K562 (cell line): ENCODE measurements around the gene JPH3. TPM values are rescaled to one million over a fixed set of nuclear protein-coding genes. Genes with fewer than 3 reads are reported as not detected.

Experiments
- ATAC-seq: fragments of 200-7000 bp; cut with Tn5 transposase; 3 replicates; pipeline ENCODE4 v1.9.1; 2020; ENCODE audit warnings: moderate library complexity
- BruUV-seq: library from RNA; stranded (reverse); fragments of 400-500 nt; replicated peaks from 2 replicates; lab custom pipeline; 2021; lab: Mats Ljungman, UMichigan
- CTCF ChIA-PET: fragments of 300-600 bp; formaldehyde crosslinking; extraction: SDS; loops from one replicate; lab custom pipeline; 2021; ENCODE audit warnings: low intra/inter-chr PET ratio; lab: Yijun Ruan, JAX
- POLR2A ChIA-PET: fragments of 300-600, 350-650 bp; sonication (Branson Sonifier 250); formaldehyde crosslinking; extraction: SDS; loops from one replicate; lab custom pipeline; 2021; ENCODE audit warnings: antibody characterized with exemption, inconsistent platforms; lab: Yijun Ruan, JAX
- DNase-seq, 4 experiments: peaks; one replicate each; pipeline versions ENCODE4 v3.0.0 to v3.0.0-alpha.2; 2011 to 2018; ENCODE audit warnings: low spot score in 3 of 4, mixed read lengths in 3 of 4; ENCODE audit errors: extremely low read depth in 1 of 4
- FAIRE-seq: peaks from 2 replicates; lab custom pipeline; 2011; peaks lifted over from hg19 to GRCh38; lab: Jason Lieb, UNC
- H2AFZ ChIP-seq: 2 replicates; pipeline ENCODE4 v1.6.0; 2011; ENCODE audit warnings: low read depth, low read length, control low read depth, inconsistent platforms
- H3K27ac ChIP-seq: fragments of 200-600 bp; 3 replicates; pipeline ENCODE4 v1.8.0; 2011; ENCODE audit warnings: low read depth, mild to moderate bottlenecking, control low read depth, inconsistent platforms, low read length, moderate library complexity, mixed read lengths; ENCODE audit errors: extremely low read depth
- H3K27me3 ChIP-seq, 2 experiments: fragments of 300-600 bp in 1 of 2; 2 replicates in 1 of 2; 3 replicates in 1 of 2; pipeline versions ENCODE4 v1.6.0 to v1.8.0; 2011; ENCODE audit warnings: inconsistent platforms in 2 of 2, low read length in 2 of 2, mild to moderate bottlenecking in 1 of 2, mixed read lengths in 1 of 2, moderate library complexity in 1 of 2; ENCODE audit not compliant: control insufficient read depth in 2 of 2, insufficient read depth in 2 of 2
- H3K36me3 ChIP-seq: fragments of 300-600 bp; 3 replicates; pipeline ENCODE4 v1.8.0; 2011; ENCODE audit warnings: mild to moderate bottlenecking, low read length, inconsistent platforms; ENCODE audit not compliant: control insufficient read depth, insufficient read depth
- H3K4me1 ChIP-seq, 2 experiments: fragments of 200-600 bp in 1 of 2; replicated peaks in 1 of 2; 2 replicates in 1 of 2; 3 replicates in 1 of 2; pipeline versions ENCODE4 v1.5.1 to v1.8.0; 2011; ENCODE audit warnings: inconsistent platforms in 2 of 2, low read length in 2 of 2, mild to moderate bottlenecking in 1 of 2, mixed read lengths in 1 of 2, moderate library complexity in 1 of 2; ENCODE audit not compliant: control insufficient read depth in 2 of 2, insufficient read depth in 2 of 2
- H3K4me2 ChIP-seq: 2 replicates; pipeline ENCODE4 v1.6.1; 2011; ENCODE audit warnings: low read length, control low read depth, inconsistent platforms, mixed read lengths; ENCODE audit not compliant: insufficient read depth
- H3K4me3 ChIP-seq: fragments of 200-600 bp; sonication (generic), shearing (Covaris generic); 2 replicates; pipeline ENCODE4 v1.5.1; 2016; ENCODE audit warnings: control low read depth, inconsistent platforms
- H3K79me2 ChIP-seq: fragments of 200-600 bp; 3 replicates; pipeline ENCODE4 v1.8.0; 2011; ENCODE audit warnings: low read length, inconsistent platforms; ENCODE audit not compliant: control insufficient read depth, insufficient read depth
- H3K9ac ChIP-seq, 2 experiments: 2 replicates each; pipeline versions ENCODE4 v1.6.0 to v1.6.1; 2011; ENCODE audit warnings: low read depth in 2 of 2, low read length in 2 of 2, control low read depth in 1 of 2, inconsistent platforms in 1 of 2, mild to moderate bottlenecking in 1 of 2, mixed read lengths in 1 of 2; ENCODE audit not compliant: insufficient read depth in 1 of 2
- H3K9me1 ChIP-seq: one replicate; pipeline ENCODE4 v1.6.0; 2011; ENCODE audit warnings: inconsistent platforms, mild to moderate bottlenecking, low read length, moderate library complexity; ENCODE audit not compliant: control insufficient read depth, insufficient read depth
- H3K9me3 ChIP-seq: replicated peaks from 2 replicates; pipeline ENCODE4 v1.5.1; 2011; ENCODE audit warnings: low read depth, low read length, inconsistent platforms; ENCODE audit not compliant: control insufficient read depth, insufficient read depth
- H4K20me1 ChIP-seq: replicated peaks from 2 replicates; pipeline ENCODE4 v1.6.1; 2011; ENCODE audit warnings: low read length, inconsistent platforms, mixed read lengths; ENCODE audit not compliant: control insufficient read depth, insufficient read depth
- GTF2F1 ChIP-seq: IDR thresholded peaks from 2 replicates; pipeline ENCODE4 v1.6.1; 2011; ENCODE audit warnings: low read depth, low read length, improper control_type of control experiment
- MEIS2 ChIP-seq: fragments of 450-650 bp; IDR thresholded peaks from 2 replicates; pipeline ENCODE4 v1.6.1; 2014; ENCODE audit warnings: mild to moderate bottlenecking; ENCODE audit not compliant: partially characterized antibody
- NRF1 ChIP-seq, 2 experiments: fragments of 450-650 bp; IDR thresholded peaks in 1 of 2; conservative IDR thresholded peaks in 1 of 2; 2 replicates each; pipeline ENCODE4 v1.6.1; 2014; ENCODE audit warnings: mild to moderate bottlenecking in 2 of 2
- PPARD ChIP-seq: fragments of 250-450 bp; sonication (Bioruptor Pico); IDR thresholded peaks from 2 replicates; pipeline ENCODE4 v1.8.0; 2022; ENCODE audit warnings: inconsistent platforms, mild to moderate bottlenecking, moderate library complexity
- SMARCC2 ChIP-seq: fragments of 450-650 bp; IDR thresholded peaks from 2 replicates; pipeline ENCODE4 v1.6.1; 2017; ENCODE audit warnings: antibody characterized with exemption, moderate library complexity, mild to moderate bottlenecking, low read depth
- XRCC5 ChIP-seq: fragments of 200-400 bp; formaldehyde crosslinking; IDR thresholded peaks from 2 replicates; pipeline ENCODE4 v1.6.1; 2017; ENCODE audit warnings: low read depth, mild to moderate bottlenecking, low read length
- ZKSCAN1 ChIP-seq: fragments of 150-350 bp; IDR thresholded peaks from 2 replicates; pipeline ENCODE4 v1.6.1; 2016; ENCODE audit warnings: low read depth, low read length
- ZNF23 ChIP-seq: fragments of 250-450 bp; sonication (Bioruptor Pico); IDR thresholded peaks from 2 replicates; pipeline ENCODE4 v1.4.0; 2020; ENCODE audit warnings: mild to moderate bottlenecking
- ZNF444 ChIP-seq: fragments of 250-450 bp; sonication (Bioruptor Pico); IDR thresholded peaks from 2 replicates; pipeline ENCODE4 v1.4.0; 2020; ENCODE audit warnings: mild to moderate bottlenecking, moderate library complexity
- ZSCAN32 ChIP-seq: fragments of 450-650 bp; formaldehyde crosslinking; IDR thresholded peaks from 2 replicates; pipeline ENCODE4 v1.4.0; 2020; ENCODE audit warnings: mild to moderate bottlenecking, moderate library complexity
- WGBS: fragments of 100-300 bp; shearing (Covaris generic); methylation state at CpG from one replicate; pipeline ENCODE4 v1.1.6; 2016; ENCODE audit warnings: low coverage, mixed read lengths; ENCODE audit not compliant: insufficient coverage; ENCODE audit errors: missing lambda C conversion rate; 5-methylcytosine and 5-hydroxymethylcytosine counted together
- in situ Hi-C: fragments of 300-500 bp; cut with MboI; formaldehyde crosslinking; loops from 4 replicates; pipeline ENCODE4 v1.15.0; 2018; ENCODE audit warnings: inconsistent platforms, mixed read lengths
- intact Hi-C: fragments of 100-400 bp; cut with micrococcal nuclease; formaldehyde crosslinking; loops from 2 replicates; pipeline ENCODE4 v1.14.2; 2022
- polyA plus RNA-seq, 8 experiments: library from polyadenylated mRNA; depleted of rRNA in 4 of 8; stranded (reverse) in 5 of 8; unstranded in 3 of 8; fragments of >200 nt; fragmentation: Nextera tagmentation in 2 of 8; fragmentation: Illumina TruSeq in 1 of 8; extraction: Ambion mirVana in 2 of 8; extraction: Trizol in 1 of 8; gene quantifications; 2 replicates each; pipeline versions ENCODE4 v1.2.1 to v1.2.3, GENCODE V29; 2011 to 2014; ENCODE audit warnings: inconsistent platforms in 1 of 8, missing spikeins in 1 of 8
- total RNA-seq, 7 experiments: library from RNA; depleted of rRNA in 6 of 7; stranded (reverse); fragments of >200 nt in 6 of 7; fragmentation: Illumina TruSeq in 2 of 7; extraction: Trizol in 2 of 7; gene quantifications; 2 replicates each; pipeline versions ENCODE4 v1.2.1 to v1.2.3, GENCODE V29; 2011 to 2021; ENCODE audit warnings: low replicate concordance in 1 of 7
- TF ChIP-seq, protein P1 (sequence below): fragments of 250-450 bp; sonication (Bioruptor Pico); IDR thresholded peaks from 2 replicates; pipeline ENCODE4 v1.5.0; 2022; ENCODE audit warnings: mild to moderate bottlenecking
- TF ChIP-seq, protein P2 (sequence below): fragments of 450-650 bp; IDR thresholded peaks from 2 replicates; pipeline ENCODE4 v1.7.1; 2018; ENCODE audit warnings: mild to moderate bottlenecking, low read depth; ENCODE audit not compliant: partially characterized antibody
- TF ChIP-seq, protein P3 (sequence below): IDR thresholded peaks from 2 replicates; pipeline ENCODE4 v1.6.1; 2012; ENCODE audit warnings: low read depth, low read length, improper control_type of control experiment, borderline replicate concordance

The JPH3 gene
- total and polyA plus RNA-seq, 9 of the 15 experiments (the other 6 are each of a cell fraction or from before 2014, with no cell fraction given) = 0.01 TPM; not detected in 8

DNA sequence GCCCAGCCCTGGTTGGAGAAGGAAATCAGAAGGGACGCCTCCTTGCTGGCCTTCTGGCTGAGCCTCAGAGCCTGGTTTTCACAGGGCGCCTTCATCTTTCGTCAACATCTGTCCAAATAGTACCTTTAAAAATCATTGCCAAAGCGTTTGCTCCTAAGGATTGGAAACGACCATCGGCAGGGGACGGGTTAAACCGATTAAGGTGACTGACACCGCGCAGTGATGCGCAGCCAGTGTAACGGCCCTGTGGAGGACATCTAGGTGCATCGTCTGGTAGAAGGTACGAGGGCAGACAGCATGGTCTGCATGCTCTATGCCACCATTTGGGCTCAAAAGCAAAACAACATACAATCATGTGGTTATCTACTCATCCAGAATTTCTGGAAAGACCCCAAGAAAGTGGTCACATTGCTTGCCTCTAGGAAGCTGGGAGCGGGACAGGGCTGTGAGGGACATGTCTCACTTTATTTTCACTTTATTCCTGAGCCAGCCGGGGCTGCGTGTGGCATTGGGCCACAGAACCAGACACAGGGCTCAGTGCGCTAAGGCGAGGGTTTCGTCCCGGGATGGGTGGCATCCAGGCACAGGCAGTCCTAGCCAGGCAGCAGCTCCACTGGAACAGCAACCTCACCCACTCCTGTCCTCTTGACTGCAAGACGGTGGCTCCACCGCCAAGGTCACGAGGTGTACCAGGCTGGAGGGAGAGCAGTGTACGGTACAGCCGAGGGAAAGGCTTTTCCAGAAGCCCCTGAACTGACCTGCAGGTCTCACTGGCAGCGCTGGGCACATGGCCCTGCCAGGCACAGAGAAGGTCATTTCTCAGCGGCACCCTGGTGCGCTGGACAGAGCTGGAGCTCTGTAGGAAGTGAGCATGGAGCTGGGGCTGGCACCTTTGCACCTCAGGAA, 40.9 kb upstream of the JPH3 start:
- no peaks in the 10 kb centered on the region; the same call in 1 of the 2 replicates for H3K9me3 ChIP-seq
- ChIA-PET POLR2A (interaction anchor here (0.8 to 2.0 kb wide), 5 partner anchors 8 to 159 kb away, joined by 3 to 6 read pairs (median 3); no protein-coding TSS in a partner anchor), CTCF (no interaction called here)
- no peak overlapping the region; the same call in 2 of the 3 replicates for H3K27ac ChIP-seq
- H3K27me3 ChIP-seq = peaks cover 13 to 56% of the 10 kb centered on the region in 2 experiments; a peak in 4 of 5 replicates
- H3K4me1 ChIP-seq = peaks cover 4 to 33% of the 10 kb centered on the region in 2 experiments; a peak in 4 of 5 replicates
- peak overlapping the region in 1 of 2 experiments; percentile 71; a peak in 2 of 4 replicates for H3K9ac ChIP-seq
- peak overlapping the region; percentile 67 for H3K4me2 ChIP-seq
- H3K9me1 ChIP-seq = no peaks in the 10 kb centered on the region
- 21% methylated on average over 29 of the region's 29 CpGs for WGBS
- no peak for DNase-seq
- H3K4me3 ChIP-seq = no peak overlapping the region
- H4K20me1 ChIP-seq = 0 out of 2 replicates have a peak, but pooled peaks cover 4% of the 10 kb centered on the region
- H3K79me2 ChIP-seq = no peaks in the 10 kb centered on the region
- intact Hi-C loops (loop anchor here (10.0 kb wide), 1 partner anchor 147 kb away; no protein-coding TSS in a partner anchor), in situ Hi-C loops (no loop called here)
- no TSS peak for BruUV-seq
- H3K36me3 ChIP-seq = no peaks in the 10 kb centered on the region
- FAIRE-seq = no peak
- H2AFZ ChIP-seq = peak overlapping the region; percentile 96; the same call in 1 of the 2 replicates
- ATAC-seq = no peak
- TF ChIP-seq GTF2F1 (no peak), SMARCC2 (no peak), MEIS2 (peak; percentile 33), NRF1 (conservative IDR thresholded peaks at IDR 0.05 in 1 of 2, IDR thresholded peaks at IDR 0.05 in 1 of 2) (0 out of 4 replicates have a peak, but pooled peaks of 1 of the 2 experiments have one; percentile 15), ZNF23 (CRISPR knock-in tag) (no peak), ZSCAN32 (CRISPR knock-in tag) (no peak), ZNF444 (no peak), XRCC5 (0 out of 2 replicates have a peak, but pooled peaks have one; percentile 14), PPARD (CRISPR knock-in tag) (no peak), ZKSCAN1 (no peak)
- TF ChIP-seq, protein P1, sequence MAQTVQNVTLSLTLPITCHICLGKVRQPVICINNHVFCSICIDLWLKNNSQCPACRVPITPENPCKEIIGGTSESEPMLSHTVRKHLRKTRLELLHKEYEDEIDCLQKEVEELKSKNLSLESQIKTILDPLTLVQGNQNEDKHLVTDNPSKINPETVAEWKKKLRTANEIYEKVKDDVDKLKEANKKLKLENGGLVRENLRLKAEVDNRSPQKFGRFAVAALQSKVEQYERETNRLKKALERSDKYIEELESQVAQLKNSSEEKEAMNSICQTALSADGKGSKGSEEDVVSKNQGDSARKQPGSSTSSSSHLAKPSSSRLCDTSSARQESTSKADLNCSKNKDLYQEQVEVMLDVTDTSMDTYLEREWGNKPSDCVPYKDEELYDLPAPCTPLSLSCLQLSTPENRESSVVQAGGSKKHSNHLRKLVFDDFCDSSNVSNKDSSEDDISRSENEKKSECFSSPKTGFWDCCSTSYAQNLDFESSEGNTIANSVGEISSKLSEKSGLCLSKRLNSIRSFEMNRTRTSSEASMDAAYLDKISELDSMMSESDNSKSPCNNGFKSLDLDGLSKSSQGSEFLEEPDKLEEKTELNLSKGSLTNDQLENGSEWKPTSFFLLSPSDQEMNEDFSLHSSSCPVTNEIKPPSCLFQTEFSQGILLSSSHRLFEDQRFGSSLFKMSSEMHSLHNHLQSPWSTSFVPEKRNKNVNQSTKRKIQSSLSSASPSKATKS = no peak
- TF ChIP-seq, protein P2, sequence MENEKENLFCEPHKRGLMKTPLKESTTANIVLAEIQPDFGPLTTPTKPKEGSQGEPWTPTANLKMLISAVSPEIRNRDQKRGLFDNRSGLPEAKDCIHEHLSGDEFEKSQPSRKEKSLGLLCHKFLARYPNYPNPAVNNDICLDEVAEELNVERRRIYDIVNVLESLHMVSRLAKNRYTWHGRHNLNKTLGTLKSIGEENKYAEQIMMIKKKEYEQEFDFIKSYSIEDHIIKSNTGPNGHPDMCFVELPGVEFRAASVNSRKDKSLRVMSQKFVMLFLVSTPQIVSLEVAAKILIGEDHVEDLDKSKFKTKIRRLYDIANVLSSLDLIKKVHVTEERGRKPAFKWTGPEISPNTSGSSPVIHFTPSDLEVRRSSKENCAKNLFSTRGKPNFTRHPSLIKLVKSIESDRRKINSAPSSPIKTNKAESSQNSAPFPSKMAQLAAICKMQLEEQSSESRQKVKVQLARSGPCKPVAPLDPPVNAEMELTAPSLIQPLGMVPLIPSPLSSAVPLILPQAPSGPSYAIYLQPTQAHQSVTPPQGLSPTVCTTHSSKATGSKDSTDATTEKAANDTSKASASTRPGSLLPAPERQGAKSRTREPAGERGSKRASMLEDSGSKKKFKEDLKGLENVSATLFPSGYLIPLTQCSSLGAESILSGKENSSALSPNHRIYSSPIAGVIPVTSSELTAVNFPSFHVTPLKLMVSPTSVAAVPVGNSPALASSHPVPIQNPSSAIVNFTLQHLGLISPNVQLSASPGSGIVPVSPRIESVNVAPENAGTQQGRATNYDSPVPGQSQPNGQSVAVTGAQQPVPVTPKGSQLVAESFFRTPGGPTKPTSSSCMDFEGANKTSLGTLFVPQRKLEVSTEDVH = no peak
- TF ChIP-seq, protein P3, sequence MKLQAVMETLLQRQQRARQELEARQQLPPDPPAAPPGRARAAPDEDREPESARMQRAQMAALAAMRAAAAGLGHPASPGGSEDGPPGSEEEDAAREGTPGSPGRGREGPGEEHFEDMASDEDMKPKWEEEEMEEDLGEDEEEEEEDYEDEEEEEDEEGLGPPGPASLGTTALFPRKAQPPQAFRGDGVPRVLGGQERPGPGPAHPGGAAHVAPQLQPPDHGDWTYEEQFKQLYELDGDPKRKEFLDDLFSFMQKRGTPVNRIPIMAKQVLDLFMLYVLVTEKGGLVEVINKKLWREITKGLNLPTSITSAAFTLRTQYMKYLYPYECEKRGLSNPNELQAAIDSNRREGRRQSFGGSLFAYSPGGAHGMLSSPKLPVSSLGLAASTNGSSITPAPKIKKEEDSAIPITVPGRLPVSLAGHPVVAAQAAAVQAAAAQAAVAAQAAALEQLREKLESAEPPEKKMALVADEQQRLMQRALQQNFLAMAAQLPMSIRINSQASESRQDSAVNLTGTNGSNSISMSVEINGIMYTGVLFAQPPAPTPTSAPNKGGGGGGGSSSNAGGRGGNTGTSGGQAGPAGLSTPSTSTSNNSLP = no peak
